Tibial artery (tissue), 4 donors: ENCODE results near the gene DQX1.

ENCODE experiments used
- DNase-seq, 2 donors: peaks; one replicate each; pipeline ENCODE4 v3.0.0-alpha.2; 2019
- H3K27ac ChIP-seq, 2 donors: fragments of 200-600 bp; sonication (generic) in 1 of 2; 1 replicate in 1 of 2; 2 replicates in 1 of 2; pipeline ENCODE4 v1.5.1; 2018 to 2019; ENCODE audit warnings: mild to moderate bottlenecking in 1 of 2
- H3K27me3 ChIP-seq, 2 donors: fragments of 200-600 bp; sonication (generic) in 1 of 2; one replicate each; pipeline versions ENCODE4 v1.5.1 to v1.6.0; 2016 to 2019
- H3K36me3 ChIP-seq, 3 donors: fragments of 200-600 bp; sonication (generic) in 2 of 3; one replicate each; pipeline ENCODE4 v1.5.1; 2016 to 2019; ENCODE audit warnings: mild to moderate bottlenecking in 2 of 3
- H3K4me1 ChIP-seq, 4 donors: fragments of 200-600 bp; sonication (generic) in 2 of 4; 1 replicate in 3 of 4; 2 replicates in 1 of 4; pipeline ENCODE4 v1.5.1; 2016 to 2019
- H3K4me3 ChIP-seq, 2 donors: fragments of 200-600 bp; sonication (generic) in 1 of 2; 1 replicate in 1 of 2; 2 replicates in 1 of 2; pipeline ENCODE4 v1.5.1; 2018 to 2019; ENCODE audit warnings: mild to moderate bottlenecking in 2 of 2
- H3K9me3 ChIP-seq, 3 donors: fragments of 200-600 bp; sonication (generic) in 1 of 3; one replicate each; pipeline ENCODE4 v1.5.1; 2016 to 2019
- CTCF ChIP-seq, 2 experiments: fragments of 200-600 bp in 1 of 2; fragments of 450-650 bp in 1 of 2; IDR thresholded peaks; one replicate each; pipeline ENCODE4 v1.5.1; 2017 to 2019; ENCODE audit warnings: antibody characterized with exemption in 2 of 2, mild to moderate bottlenecking in 1 of 2, moderate library complexity in 1 of 2
- intact Hi-C: fragments of 100-400 bp; cut with DNase I; formaldehyde crosslinking; loops from one replicate; pipeline ENCODE4 v1.15.0; 2023; ENCODE audit warnings: low total_unique reads

Gene DQX1

GRCh38 chr2:74534411-74534810 lies 8.4 kb upstream of the DQX1 start:
- TF ChIP-seq CTCF (IDR thresholded peaks at IDR 0.05) = no peak
- Histone ChIP-seq H3K4me3 (no peak overlapping the region), H3K36me3 (peaks cover 0 to 24% (median 12%) of the 10 kb centered on the region in 3 donors), H3K4me1 (peaks cover 0 to 14% (median 13%) of the 10 kb centered on the region in 4 donors), H3K27ac (no peak overlapping the region), H3K9me3 (no peaks in the 10 kb centered on the region), H3K27me3 (no peaks in the 10 kb centered on the region)
- peak in 1 of 2 donors; percentile 60 for DNase-seq
- intact Hi-C loops = no loop called here

GRCh38 chr2:74533464-74533863 lies 7.4 kb upstream of the DQX1 start:
- Histone ChIP-seq H3K9me3 (no peaks in the 10 kb centered on the region), H3K27ac (no peak overlapping the region), H3K4me1 (peaks cover 0 to 20% (median 18%) of the 10 kb centered on the region in 4 donors), H3K27me3 (no peaks in the 10 kb centered on the region), H3K36me3 (peaks cover 0 to 24% (median 12%) of the 10 kb centered on the region in 3 donors), H3K4me3 (no peak overlapping the region)
- TF ChIP-seq CTCF (IDR thresholded peaks at IDR 0.05) = no peak
- DNase-seq = no peak
- intact Hi-C loops = no loop called here

GRCh38 chr2:74532222-74532621 lies 6.2 kb upstream of the DQX1 start:
- H3K4me1 ChIP-seq = peaks cover 0 to 28% (median 25%) of the 10 kb centered on the region in 4 donors
- H3K27ac ChIP-seq = no peak overlapping the region
- H3K36me3 ChIP-seq = peaks cover 8 to 35% (median 18%) of the 10 kb centered on the region in 3 donors
- no peak overlapping the region for H3K4me3 ChIP-seq
- TF ChIP-seq CTCF (IDR thresholded peaks at IDR 0.05) = no peak
- H3K27me3 ChIP-seq = no peaks in the 10 kb centered on the region
- H3K9me3 ChIP-seq = no peaks in the 10 kb centered on the region
- no peak for DNase-seq
- intact Hi-C loops = no loop called here

GRCh38 chr2:74531666-74532065 lies 5.6 kb upstream of the DQX1 start:
- H3K27ac ChIP-seq = no peak overlapping the region

GRCh38 chr2:74530239-74531187 lies 4.5 kb upstream of the DQX1 start:
- no peaks in the 10 kb centered on the region for H3K9me3 ChIP-seq
- H3K27ac ChIP-seq = peak overlapping the region; percentile 86
- H3K4me1 ChIP-seq = peaks cover 0 to 28% (median 25%) of the 10 kb centered on the region in 4 donors
- no peaks in the 10 kb centered on the region for H3K27me3 ChIP-seq
- peak in 1 of 2 donors; percentile 45 for DNase-seq
- TF ChIP-seq CTCF (IDR thresholded peaks at IDR 0.05) = no peak
- H3K36me3 ChIP-seq = peaks cover 21 to 52% (median 34%) of the 10 kb centered on the region in 3 donors
- intact Hi-C loops = no loop called here
- H3K4me3 ChIP-seq = peak overlapping the region; percentile 78 to 98

More at GRCh38 chr2:74531666-74532065, 5.6 kb upstream of the DQX1 start:
- Histone ChIP-seq H3K9me3 (no peaks in the 10 kb centered on the region), H3K36me3 (peaks cover 13 to 41% (median 24%) of the 10 kb centered on the region in 3 donors), H3K4me1 (peaks cover 0 to 28% (median 25%) of the 10 kb centered on the region in 4 donors), H3K27me3 (no peaks in the 10 kb centered on the region), H3K4me3 (no peak overlapping the region)
- TF ChIP-seq CTCF (IDR thresholded peaks at IDR 0.05) = no peak
- no peak for DNase-seq
- intact Hi-C loops = no loop called here
